Stimulated activated CD4-positive, alpha-beta T cell treated with anti-CD3 and anti-CD28 coated beads, Interleukin-4, amount 100 ng/mL, for 48 hours (primary cell): Measurements from ENCODE around the gene STK24.

Source experiments
- DNase-seq, 2 donors: peaks; one replicate each; pipeline ENCODE4 v3.0.0-alpha.2; 2020; ENCODE audit warnings: low read depth in 2 of 2

Gene STK24

DNA sequence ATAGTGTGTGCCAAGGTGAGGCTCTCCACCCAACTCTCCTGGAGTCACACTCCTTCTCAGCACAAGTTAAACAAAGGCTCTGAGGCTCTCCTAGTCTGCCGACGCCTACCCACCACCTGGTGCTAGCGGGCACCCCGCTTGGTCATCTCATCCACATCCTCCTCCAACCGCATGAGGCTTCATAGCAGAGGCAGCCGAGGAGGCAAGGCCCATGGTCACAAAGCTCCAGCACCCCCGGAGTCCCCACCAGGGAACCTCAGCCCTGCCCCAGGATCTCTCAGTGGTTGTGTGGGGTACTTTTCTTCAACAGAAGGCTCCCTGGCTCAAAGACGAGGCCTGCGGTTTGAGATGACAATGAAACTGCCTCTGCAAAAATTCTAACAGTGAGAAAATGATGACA is 43.0 kb downstream of the STK24 start:
- no peak for DNase-seq

DNA sequence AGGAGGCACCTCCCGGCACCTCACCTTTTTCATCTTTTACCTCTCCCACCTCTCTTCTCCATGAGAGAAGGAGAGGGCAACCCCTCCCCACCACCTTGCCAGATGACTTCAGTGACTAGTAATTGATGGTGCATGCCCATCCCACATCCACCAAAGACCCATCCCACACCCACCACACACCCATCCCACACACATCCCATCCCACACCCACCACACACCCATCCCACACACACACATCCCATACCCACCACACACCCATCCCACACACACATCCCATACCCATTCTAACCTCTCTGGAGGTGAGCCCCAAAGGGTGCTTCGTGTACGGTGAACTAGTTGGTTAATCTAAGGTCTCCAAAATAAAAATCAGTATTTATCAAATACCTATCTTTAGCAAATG is 44.7 kb downstream of the STK24 start:
- DNase-seq, result no peak

DNA sequence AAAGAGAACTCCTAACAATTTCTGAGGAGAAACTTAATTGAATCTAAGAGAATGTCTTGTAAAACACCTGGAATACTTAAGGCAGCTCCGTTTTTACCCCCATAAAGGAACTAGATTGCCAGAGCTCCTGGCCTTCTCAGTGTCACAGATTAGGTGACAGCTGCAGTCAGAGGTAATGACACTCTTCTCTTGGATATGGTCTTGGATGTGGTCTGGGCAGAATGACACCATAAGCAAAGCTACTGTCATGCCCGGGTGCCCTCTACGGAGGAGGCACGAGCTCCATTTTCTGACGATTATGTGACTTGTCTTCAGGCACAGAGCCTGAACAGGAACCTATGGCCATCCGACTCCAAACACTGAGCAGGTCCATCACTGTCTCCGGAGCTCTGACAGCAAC is 46.7 kb downstream of the STK24 start:
- DNase-seq, result no peak

DNA sequence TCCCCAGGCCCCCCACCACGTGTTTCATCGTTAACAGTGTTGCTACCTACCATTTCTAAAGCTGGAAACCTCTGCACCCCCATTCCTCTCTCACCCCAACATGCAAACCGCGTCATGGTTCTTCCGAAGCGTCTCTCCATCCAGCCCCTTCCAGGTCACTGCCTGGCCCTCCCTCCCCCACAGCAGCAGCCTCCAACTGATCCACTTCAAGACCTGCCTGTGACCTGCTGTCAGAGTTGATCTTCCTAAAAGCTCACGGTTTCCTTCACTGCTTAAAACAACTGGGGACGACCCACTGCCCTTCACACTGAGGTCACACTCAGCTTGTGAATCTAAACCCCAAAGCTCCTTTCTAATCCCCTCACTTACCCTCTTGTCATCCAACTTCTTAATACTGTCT is 47.7 kb downstream of the STK24 start:
- DNase-seq, result no peak

DNA sequence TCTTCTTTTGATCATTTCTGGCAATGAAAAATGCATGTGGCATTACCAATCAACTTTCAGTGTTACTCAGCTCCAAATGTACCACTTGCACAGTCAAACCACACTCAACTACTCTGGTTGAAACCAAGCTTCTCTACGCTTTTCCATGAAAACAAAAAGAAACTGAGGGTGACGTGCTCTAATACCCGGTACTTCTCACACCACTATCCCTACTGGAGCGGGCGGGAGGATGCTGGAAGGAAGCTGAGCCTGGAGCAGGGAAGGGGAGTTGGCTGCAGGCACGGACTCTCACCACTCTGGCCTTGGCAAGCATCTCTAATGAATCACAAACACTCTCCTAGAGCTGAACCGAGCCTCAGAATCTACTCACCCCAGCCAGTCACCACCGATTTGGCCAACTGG is 48.2 kb downstream of the STK24 start:
- DNase-seq, result no peak

DNA sequence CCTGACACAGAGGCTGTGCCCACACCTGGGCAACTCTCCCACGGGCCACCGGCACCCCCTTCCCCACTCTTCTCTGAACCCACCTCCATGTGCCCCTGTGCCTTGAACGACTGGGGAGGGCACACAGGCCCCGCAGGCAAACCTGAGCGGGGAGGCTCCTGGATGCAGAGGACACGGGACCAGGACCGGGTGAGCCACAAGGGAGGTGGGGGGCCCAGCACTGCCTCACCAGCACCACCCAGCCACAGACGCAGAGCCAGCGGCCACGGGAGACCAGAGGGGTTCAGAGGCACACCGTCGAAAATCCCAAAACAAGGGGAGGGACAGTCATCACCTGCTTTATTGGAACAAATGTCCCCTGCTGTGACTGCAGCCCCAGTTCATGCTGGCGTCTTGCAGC is 49.4 kb downstream of the STK24 start:
- no peak for DNase-seq

DNA sequence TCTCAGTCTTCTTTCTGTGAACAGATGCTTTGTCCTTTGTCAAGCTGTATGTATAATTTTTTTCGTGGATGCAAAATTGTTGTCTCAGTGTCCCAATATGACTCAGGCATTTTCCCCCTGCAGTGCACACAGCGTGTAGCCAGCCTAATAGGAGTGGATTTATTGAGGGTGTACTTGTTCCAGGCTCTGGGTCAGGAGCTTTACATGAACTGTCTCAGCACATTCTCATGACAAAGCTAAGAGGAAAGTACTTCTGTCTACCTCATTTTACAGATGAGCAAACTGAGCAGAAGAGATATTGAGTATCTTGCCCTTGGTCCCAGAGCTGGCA is 50.8 kb downstream of the STK24 start:
- no peak for DNase-seq

DNA sequence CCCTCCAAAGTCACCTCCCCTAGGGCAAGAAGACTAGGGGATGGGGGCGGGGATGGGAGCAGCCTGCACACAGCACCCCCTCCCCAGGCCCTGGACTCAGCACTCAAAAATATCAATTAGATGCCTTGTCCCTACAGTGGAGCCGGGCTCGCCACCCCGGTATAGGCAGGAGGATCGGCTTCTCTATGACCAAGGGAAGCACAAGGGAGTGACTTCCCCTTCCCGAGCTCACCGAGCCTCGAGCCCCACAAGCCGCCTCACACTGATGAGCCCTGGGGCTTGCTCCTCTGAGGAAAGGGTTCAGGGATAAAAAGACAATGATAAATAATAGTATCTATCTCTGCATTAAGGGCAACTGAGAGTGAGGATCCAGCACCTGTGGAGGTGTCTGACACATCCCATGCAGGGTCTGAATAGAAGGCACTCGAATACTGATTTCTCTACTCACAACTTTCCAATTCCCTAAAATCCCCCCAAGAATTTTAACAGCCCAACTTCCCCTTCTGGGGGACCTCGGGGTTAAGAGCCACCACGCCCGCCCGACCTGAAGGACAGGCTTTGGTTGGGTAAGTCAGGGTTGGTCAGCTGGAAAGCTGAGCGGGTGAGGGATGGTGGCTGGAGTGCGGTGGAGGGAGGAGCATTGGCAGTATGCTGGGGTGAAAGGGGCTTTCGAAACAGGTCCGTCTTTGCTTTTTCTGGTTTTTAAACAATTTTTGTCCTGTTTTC is 51.3 kb downstream of the STK24 start:
- DNase-seq, result no peak

DNA sequence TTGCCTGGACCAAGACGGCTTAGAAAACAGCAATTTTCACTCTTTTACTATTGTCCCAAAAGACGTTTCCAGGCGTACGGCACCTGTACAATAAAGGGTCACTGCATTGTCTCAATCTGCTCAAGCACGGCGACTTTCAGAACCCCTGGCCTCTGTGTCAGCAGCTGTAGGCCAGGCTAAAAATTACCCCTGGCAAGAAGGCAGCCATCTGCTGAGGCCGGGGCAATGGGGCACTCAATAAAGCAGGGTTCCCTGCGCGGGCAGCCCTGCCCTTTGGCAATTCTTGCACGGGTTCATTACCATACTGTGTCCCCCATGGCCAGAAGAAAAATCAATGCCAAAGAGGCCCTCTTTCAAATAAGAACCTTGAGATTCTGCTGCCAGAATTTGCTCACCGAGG is 52.1 kb downstream of the STK24 start:
- DNase-seq, result no peak

DNA sequence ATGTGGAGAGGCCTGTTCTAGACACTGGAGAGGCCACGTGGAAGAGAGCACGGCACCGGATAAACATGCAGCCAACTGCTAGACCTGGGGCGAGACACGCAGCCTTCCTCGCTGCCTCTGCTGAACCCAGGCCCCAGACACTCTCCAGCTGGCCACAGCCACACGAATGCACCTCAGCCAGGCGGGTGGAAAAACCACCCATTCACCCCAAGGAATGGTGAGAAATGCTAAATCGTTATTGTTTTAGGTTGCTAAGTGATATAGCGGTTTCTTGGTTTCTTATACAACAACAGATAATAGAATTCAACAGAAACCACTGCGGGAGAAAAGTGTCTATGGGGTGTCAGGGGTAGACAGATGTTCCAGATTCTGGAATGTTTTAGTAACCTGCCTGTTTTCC is 52.5 kb downstream of the STK24 start:
- DNase-seq, result no peak

DNA sequence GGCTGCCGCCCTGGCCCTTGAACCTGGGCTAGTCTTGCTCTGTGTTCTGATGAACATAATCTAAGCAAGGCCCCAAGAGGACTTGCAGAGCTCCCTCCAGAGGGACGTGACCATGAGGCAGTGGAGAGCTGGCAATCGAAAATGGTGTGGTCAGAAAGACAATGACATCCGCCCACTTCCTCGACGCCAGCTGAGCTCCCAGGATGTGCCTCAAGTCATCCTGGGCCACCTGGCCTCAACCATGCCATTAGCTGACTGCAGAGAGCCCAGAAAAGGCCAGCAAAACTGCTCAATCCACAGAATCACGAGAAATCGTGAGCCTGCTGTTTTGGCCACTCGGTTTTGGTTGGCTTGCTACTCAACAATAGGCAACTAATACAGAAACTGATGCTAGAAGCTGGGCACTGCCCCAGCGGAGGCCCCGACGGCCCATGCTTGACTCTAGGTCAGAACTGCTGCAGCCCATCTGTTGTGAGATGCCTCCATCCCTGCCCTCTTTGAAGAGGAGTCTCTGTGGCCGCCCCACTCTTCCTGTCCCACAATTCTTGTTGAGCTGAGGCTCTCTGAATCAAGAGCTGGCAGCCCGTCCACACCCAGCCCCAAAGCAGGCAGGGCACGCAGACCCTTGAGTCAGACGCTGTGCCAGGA is 53.3 kb downstream of the STK24 start:
- DNase-seq, result no peak

DNA sequence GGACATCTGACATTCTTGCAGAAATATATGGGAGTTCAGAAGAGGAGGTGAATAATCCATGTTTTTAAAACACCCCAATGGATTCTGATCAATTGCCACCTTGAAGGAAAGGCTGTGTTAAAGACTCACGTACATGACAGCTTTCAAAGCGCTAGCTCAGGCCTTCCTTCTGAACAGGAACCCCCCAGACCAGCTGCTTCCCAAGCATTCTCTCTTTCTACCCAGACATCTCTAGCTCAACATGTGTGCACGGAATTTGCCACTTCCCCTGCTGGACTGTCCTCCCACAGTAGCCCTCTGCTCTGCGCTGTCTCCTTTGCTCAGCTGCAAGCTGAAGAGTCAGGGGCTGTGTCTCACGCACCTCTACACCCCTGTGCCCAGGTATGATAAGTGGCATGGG is 54.5 kb downstream of the STK24 start:
- no peak for DNase-seq

DNA sequence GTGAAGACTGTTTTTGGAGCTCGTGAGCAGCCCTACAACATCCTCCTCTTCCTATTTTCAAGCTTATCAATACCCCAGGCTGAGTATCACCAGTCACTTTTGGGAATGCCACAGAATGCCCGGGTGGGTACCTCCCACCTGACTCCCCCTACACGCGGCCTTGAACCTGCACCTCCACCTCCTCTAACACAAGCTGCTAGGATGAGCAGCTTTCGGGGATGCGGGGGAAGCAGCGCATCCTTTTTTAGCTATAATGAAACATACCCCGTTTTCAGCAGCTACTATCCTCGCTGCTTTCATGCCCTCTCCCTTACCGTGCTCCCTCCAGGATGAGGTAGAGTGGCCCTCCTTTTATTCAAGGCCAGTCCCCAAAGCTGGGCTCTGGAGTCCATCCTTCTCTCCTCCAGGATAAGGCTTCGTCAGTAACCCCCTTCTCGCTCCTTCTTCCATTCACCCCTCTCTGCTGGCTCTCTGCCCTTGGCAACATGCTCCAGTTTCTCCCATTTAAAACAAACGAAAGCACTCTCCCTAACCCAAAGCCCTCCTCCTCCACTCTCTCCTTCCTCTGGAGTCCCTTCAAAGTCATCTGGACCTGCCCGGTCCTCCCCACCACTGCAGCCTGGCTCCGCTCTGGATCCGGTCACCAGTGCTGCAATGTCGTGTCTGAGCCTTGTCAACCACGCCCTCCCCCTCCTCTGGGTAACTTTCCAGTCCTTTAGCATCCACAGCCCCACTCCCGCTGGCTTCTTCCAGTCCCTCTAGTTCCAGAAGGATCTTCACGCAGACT is 55.3 kb downstream of the STK24 start:
- no peak for DNase-seq

DNA sequence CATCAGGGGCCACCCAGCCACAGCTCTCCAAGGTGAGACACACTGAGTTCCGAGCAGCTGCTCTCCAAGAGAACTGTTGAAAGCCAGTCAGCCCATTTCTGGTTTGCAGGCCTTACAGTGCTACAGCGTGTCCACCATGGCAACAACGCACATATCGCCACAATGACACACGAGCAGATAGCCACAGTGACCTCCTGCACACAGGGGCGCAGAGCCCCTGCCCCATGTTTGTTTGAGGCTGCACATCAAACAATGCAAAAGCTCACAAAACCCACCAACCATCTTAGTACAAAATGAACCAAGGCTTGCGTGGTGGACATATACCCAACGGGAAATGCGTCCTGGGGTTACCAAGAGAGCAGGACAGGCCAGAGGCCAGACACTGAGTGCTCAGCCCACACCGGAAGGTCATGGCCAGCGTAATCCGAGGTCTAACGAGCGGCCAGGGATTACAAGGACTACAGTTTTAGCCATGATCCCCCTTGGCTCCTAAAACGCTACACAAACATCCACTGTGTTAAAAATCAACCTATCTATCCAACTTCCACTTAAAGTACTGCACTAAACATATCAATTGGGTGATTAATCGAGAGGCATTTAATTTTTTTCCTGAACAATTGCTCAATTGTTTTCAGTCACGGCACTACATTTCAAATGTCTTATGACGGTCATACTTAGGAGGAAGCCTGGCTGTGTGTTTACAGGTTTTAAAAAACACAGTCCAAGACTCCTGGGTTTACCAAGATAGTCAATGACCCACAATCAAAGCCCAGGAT is 56.0 kb downstream of the STK24 start:
- DNase-seq, result no peak

DNA sequence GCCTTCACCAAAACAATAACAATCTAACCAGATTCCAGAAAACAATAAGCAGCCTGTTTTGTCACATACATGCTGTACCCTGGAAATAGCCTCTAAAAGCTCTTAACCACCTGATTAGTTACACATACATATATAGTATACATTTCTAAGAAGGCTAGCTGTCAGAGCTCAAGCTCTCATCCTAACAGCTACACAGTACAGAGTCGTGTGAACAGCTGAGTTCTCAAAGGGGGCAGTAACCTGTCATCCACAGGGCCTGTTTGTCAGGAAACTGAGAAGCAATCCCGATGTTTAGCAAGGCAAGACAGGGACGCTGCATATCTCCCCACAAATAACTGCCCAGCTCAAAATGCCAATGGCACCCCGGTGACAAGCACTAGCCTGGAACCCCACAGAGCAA is 56.9 kb downstream of the STK24 start:
- no peak for DNase-seq

DNA sequence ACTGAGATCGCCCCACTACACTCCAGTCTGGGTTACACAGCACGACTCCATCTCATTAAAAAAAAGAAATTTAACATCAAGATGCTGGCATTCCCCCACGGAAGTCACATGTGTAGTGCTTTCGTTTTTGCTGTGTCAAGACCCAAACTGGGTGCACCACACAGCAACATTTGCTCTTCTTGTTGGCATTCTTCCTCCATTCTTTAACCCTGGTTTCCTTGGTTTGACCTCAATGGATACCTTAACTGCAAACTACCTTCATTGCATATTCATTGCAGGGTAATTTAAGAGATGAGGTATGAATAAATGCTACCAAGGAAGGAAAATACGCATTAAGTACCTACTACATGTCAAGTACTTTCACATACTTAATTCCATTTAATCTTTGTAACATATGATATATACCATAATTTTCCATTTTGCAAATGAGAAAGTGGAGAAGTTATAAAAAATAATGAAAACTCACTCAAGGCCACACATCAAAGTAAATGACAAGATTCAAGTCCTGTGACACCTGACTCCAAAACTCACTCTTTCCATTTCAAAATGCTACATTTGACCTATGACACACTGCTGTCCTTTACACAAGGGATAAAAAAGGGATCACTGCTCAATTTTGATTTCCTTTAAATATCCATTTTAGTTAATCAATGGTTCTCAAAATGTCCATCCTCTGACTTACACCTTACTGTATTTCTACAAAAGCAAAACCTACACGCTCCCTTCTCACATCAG is 59.2 kb downstream of the STK24 start:
- DNase-seq, result peak in 1 of 2 donors; percentile 44

DNA sequence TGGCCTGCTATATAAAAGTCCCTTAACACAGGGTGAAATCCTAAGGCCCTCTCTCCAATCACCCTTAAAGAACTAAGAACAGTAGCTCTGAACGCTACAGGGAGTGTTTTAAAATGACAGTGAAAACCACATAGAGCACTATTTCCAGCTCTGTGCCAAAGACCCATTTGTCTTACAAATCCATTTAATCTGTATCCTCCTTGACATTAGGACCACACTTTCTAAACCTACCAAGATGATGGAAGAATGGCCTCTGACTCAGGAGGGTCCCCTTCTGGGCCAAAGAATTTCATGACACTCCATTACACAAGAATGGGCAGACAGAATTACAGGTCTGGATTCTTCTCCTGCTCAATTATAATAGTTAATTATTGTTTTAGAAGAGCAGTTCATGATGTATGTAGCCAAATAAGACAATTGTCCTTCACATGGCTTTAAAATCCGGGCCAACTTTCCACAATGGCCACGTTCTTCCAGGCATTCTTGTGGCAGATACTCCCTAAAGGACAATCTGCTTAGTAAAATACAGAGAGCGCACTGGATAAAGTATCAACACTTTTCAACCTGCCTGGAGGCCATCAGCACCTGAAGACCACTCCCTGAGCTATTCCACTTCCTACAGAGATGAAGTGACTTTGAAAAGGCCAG is 61.0 kb downstream of the STK24 start:
- no peak for DNase-seq

DNA sequence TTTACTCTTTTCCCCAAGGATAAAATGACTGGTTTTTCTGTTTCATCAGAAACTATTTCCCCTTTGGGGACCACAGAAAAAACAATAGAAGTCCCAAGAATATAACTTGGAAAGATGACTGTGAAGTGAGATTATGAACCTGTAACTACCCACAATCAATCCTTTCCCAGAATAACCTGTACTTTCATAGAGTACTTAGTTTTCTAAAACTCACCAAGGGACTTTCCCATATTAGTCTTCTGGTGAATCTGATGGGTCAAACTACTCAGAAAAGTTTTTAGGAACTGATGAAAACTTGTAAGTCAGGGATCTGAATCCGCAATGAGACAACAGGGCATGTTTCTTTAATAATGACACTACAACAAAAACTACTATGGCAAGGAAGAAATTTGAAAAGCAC is 62.6 kb downstream of the STK24 start:
- DNase-seq, result no peak

DNA sequence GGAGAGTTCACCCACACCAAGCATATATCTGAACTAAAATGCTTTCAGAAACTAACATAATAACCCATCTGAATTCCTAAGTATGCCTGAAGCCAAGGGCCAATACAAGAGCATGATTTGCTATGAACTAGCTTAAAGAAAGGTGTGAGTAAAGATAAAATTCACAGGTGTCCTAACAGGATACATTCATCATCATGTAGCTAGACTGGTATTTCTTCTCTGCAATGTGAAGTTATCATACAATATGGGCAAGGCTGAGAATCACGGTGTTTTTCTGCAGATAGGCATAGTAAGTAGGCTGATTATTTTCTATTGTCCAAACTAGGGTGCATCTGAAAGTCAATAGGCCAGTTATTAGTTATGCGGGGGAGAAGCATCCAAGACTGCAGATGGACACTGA is 63.1 kb downstream of the STK24 start:
- DNase-seq, result no peak

DNA sequence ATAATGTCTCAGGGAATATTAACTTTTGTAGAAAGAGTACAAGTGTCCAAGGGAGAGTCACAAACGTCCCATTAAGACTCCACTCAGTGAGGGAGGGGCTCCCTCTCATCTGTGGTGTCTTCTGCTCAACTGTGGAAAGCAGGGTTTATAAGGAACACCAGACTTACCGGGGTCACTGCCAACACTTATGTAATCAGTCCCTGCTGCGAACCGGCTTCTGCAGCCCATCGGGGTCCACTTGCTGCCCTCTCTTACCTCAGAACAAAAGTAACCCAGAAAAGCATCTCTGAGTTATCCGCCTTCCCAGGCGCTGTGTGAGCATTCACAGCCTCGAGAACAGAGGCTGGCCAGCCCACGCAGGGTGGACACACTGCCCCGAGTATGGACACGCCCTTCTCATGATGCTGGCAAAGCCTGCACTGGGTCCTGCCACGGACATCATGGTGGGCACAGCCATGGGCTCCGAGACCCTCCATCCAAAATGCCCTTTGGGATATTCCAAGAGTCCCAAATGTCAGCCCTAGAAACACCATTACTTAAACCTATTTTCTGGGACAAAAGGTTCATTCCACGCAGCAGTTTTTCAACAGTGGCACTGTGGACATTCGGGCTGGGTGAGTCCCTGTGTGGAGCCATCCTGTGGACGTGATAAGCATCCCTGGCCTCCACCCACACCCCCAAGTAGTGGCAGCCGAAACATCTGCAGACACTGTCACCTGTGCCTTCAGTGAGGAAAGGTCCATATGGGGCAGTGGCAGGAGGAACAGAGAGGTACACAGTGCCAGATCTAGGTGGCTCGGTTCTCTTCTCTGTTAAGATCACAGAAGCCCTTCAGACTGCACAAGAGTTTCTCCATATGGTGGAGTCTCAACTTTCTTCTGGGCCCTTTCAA is 63.9 kb downstream of the STK24 start:
- DNase-seq, result no peak
